HEK293T (cell line): ENCODE measurements around the gene ADAP1.

ENCODE experiments used
- ARNT ChIP-seq: fragments of 450-650 bp; IDR thresholded peaks from 2 replicates; pipeline ENCODE4 v1.6.1; 2017; ENCODE audit warnings: mild to moderate bottlenecking
- CTBP1 ChIP-seq: fragments of 450-650 bp; IDR thresholded peaks from 2 replicates; pipeline ENCODE4 v1.6.1; 2016; ENCODE audit warnings: borderline replicate concordance
- ELF4 ChIP-seq: fragments of 450-650 bp; IDR thresholded peaks from 2 replicates; pipeline ENCODE4 v1.6.1; 2017; ENCODE audit warnings: antibody characterized with exemption
- FOXA1 ChIP-seq: fragments of 450-650 bp; IDR thresholded peaks from 2 replicates; pipeline ENCODE4 v1.6.1; 2016; ENCODE audit warnings: mild to moderate bottlenecking
- FOXM1 ChIP-seq: fragments of 450-650 bp; IDR thresholded peaks from 2 replicates; pipeline ENCODE4 v1.6.1; 2017; ENCODE audit warnings: mild to moderate bottlenecking, borderline replicate concordance
- HDGF ChIP-seq: fragments of 450-650 bp; IDR thresholded peaks from 2 replicates; pipeline ENCODE4 v1.6.1; 2017; ENCODE audit warnings: antibody characterized with exemption, borderline replicate concordance
- SUZ12 ChIP-seq: fragments of 450-650 bp; IDR thresholded peaks from 2 replicates; pipeline ENCODE4 v1.6.1; 2016; ENCODE audit warnings: mild to moderate bottlenecking
- TARDBP ChIP-seq: fragments of 450-650 bp; IDR thresholded peaks from 2 replicates; pipeline ENCODE4 v1.6.1; 2016
- ZNF384 ChIP-seq: fragments of 450-650 bp; IDR thresholded peaks from 2 replicates; pipeline ENCODE4 v1.6.1; 2016

GRCh38 chr7:887488-887820 is 67.0 kb downstream of the ADAP1 start:
- TF ChIP-seq ARNT = no peak
- no peak for TF ChIP-seq CTBP1
- TF ChIP-seq FOXM1 = no peak
- no peak for TF ChIP-seq SUZ12
- TF ChIP-seq ELF4 = no peak
- no peak for TF ChIP-seq TARDBP
- TF ChIP-seq HDGF = no peak
- TF ChIP-seq ZNF384 = no peak
- no peak for TF ChIP-seq FOXA1
